Psoas muscle (tissue), 8 donors: ENCODE measurements around the gene YWHAB. TPM values are rescaled to one million over a fixed set of nuclear protein-coding genes. Genes with fewer than 3 reads are reported as not detected.
A peak's percentile ranks its signal among the peaks of the same experiment; 100 is the strongest.

Source experiments
- ATAC-seq, 4 donors: fragments of 200-7000 bp; cut with Tn5 transposase; one replicate each; pipeline ENCODE4 v1.9.1; 2020; ENCODE audit warnings: moderate library complexity in 3 of 4, mild to moderate bottlenecking in 2 of 4
- DNase-seq, 2 donors: peaks; one replicate each; pipeline ENCODE4 v3.0.0-alpha.2; 2020
- H3K27ac ChIP-seq: fragments of 200-600 bp; one replicate; pipeline ENCODE4 v1.8.0; 2022
- H3K27me3 ChIP-seq, 3 donors: fragments of 200-600 bp in 1 of 3; one replicate each; pipeline versions ENCODE4 v1.6.1 to v1.8.0; 2013 to 2022; ENCODE audit warnings: low read length in 2 of 3, mild to moderate bottlenecking in 2 of 3, moderate library complexity in 1 of 3; ENCODE audit not compliant: insufficient read depth in 3 of 3
- H3K36me3 ChIP-seq, 2 donors: fragments of 200-600 bp in 1 of 2; one replicate each; pipeline versions ENCODE4 v1.6.1 to v1.8.0; 2013 to 2022; ENCODE audit warnings: low read depth in 1 of 2, mild to moderate bottlenecking in 1 of 2, moderate library complexity in 1 of 2; ENCODE audit not compliant: insufficient read depth in 1 of 2
- H3K4me1 ChIP-seq: fragments of 200-600 bp; one replicate; pipeline ENCODE4 v1.8.0; 2022
- H3K4me3 ChIP-seq: fragments of 200-600 bp; one replicate; pipeline ENCODE4 v1.8.0; 2022; ENCODE audit warnings: mild to moderate bottlenecking
- H3K9me3 ChIP-seq: fragments of 200-600 bp; one replicate; pipeline ENCODE4 v1.8.0; 2022
- CTCF ChIP-seq: fragments of 200-600 bp; IDR thresholded peaks from one replicate; pipeline ENCODE4 v1.8.0; 2022; ENCODE audit warnings: antibody characterized with exemption
- WGBS, 3 donors: extraction: QIAGEN DNeasy Blood & Tissue Kit; methylation state at CpG; one replicate each; pipeline versions ENCODE4 v1.1.6 to v1.1.7; 2013; 5-methylcytosine and 5-hydroxymethylcytosine counted together
- intact Hi-C, 2 donors: fragments of 100-400 bp; cut with DNase I; formaldehyde crosslinking; loops; one replicate each; pipeline versions ENCODE4 v1.11.0 to v1.14.2; 2022
- polyA plus RNA-seq, 3 donors: library from polyadenylated mRNA; stranded (reverse); fragments of 200-250 nt; gene quantifications; one replicate each; pipeline ENCODE4 v1.2.3, GENCODE V29; 2013
- total RNA-seq, 4 donors: library from RNA; stranded (reverse); fragmentation: NEBNext Ultra II Directional in 2 of 4; extraction: Animal tissue kit (Norgen Biotek cat#: 25700) in 2 of 4; gene quantifications; one replicate each; pipeline versions ENCODE4 v1.2.1 to v1.2.4, GENCODE V29; 2021 to 2023
- donor health status: healthy with polysubstance abuse.
- donor health status: DM: no; HTN: no; CAD: no; lungs with moderate emphysema.
- donor health status: Bipolar disorder and iron deficiency.
- donor health status: healthy.
- donor health status: DM: yes; HTN: yes; CAD: no.
- donor health status: DM: no; HTN: no; CAD: no.
- donor health status: DM: no; HTN: no; CAD: no.
- donor health status: DM: yes; HTN: yes; CAD: no.

Gene YWHAB
- total and polyA plus RNA-seq, 7 donors = 44.2 to 109 (median 87.5) TPM

DNA sequence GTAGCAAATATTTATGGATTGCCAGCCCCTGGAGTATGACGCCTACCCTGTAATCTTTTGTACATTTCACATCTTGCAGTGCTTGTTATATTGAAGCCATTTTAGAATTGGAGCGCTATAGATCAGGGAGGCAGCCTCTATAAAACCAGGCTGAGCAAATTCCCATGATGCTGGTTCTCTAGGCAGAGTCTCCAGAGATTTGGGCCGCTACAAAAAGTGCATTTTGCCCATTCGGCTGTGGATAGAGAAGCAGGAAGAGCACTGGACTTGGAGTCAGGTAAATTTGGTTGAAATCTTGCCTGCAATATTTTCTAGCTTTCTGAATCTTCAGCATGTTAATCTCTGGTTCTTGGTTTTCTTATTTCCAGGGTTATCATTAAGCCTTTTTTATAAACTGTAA is 2.0 kb downstream of the YWHAB start:
- intact Hi-C loops = loop anchor here in 1 of 2 donors (5.0 to 10.0 kb wide), 2 partner anchors 75 to 673 kb away; partner anchors contain the start of genes OSER1 and TOMM34
- H3K36me3 ChIP-seq = peaks cover 0 to 17% of the 10 kb centered on the region in 2 donors
- H3K4me3 ChIP-seq = peak overlapping the region; percentile 83
- no peak for TF ChIP-seq CTCF
- DNase-seq = no peak
- H3K4me1 ChIP-seq = peaks cover 41% of the 10 kb centered on the region
- no peaks in the 10 kb centered on the region for H3K9me3 ChIP-seq
- no peak for ATAC-seq
- 42 to 58% (median 52%) methylated on average over 4 of the region's 4 CpGs for WGBS, 3 donors
- no peaks in the 10 kb centered on the region for H3K27me3 ChIP-seq
- no peak overlapping the region for H3K27ac ChIP-seq

DNA sequence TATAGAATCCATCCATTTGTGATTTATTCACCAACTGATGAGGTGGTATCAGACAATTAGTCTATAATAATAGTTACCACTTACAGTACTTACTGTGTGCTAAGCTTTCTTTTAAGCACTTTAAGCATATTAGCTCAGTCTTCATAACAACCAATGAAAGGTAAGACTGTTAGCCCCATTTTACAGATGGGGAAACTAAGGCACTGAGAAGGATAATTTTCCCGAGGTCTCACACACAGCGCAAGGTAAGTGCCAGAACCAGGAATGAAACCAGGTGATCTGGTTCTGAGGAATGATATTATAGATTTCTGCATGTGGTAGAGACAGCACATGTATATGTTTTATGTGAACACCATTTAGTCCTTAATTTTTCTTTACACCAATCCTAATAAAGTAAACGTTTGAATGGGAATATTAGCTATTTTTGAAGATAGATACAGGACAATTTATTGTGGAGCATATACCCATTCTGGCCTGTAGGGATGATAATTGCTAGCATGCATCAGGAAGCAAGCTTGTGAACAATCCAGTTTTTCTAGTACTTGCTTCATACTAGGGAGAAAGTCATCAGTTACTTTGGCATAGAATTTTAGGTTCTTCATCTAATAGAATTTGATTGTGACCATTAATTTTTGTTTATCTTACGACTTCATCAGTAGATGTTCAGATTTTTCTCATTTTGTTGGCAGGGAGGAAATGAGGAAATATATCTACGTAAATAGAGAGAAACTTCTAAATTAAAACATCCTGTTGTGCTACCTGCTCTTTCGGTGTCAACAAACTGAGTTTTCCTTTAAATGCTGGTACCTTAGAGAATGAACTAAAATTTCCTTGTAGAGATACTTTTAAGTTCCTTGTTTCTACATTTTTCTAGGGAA is 3.0 kb downstream of the YWHAB start:
- peak overlapping the region; percentile 83 for H3K4me3 ChIP-seq
- no peaks in the 10 kb centered on the region for H3K27me3 ChIP-seq
- H3K27ac ChIP-seq = no peak overlapping the region
- DNase-seq = no peak
- WGBS, 3 donors = 68 to 73% (median 70%) methylated on average over 6 of the region's 6 CpGs
- peak; percentile 11 for TF ChIP-seq CTCF
- intact Hi-C loops = loop anchor here in 1 of 2 donors (5.0 to 10.0 kb wide), 2 partner anchors 74 to 674 kb away; partner anchors contain the start of genes OSER1 and TOMM34
- ATAC-seq = no peak
- peaks cover 0 to 17% of the 10 kb centered on the region in 2 donors for H3K36me3 ChIP-seq
- no peaks in the 10 kb centered on the region for H3K9me3 ChIP-seq
- peaks cover 41% of the 10 kb centered on the region for H3K4me1 ChIP-seq

DNA sequence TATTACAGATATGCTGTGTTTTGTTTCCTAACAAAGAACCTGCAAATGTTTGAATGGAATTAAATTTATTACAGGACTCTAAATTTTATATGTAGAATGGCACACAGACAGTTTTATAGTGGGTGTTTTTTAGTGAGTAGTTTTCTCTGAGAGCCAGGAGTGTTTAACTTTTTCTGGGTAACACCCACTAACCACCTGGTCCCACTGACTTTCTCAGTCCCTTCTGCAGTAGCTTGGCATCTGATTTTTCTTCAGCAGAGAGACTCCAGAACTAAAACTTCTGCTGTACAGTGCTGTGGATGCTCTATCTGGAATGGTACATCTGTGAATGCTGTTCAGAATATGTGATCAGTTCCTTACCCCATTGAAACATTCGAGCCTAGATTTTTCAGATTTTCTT is 6.3 kb downstream of the YWHAB start:
- Histone ChIP-seq H3K4me1 (peaks cover 47% of the 10 kb centered on the region), H3K27me3 (no peaks in the 10 kb centered on the region), H3K27ac (no peak overlapping the region), H3K9me3 (no peaks in the 10 kb centered on the region), H3K36me3 (peaks cover 0 to 17% of the 10 kb centered on the region in 2 donors), H3K4me3 (no peak overlapping the region)
- ATAC-seq (no peak), DNase-seq (no peak)
- WGBS, 3 donors = 78 to 94% (median 83%) methylated on average over 1 of the region's 1 CpG
- intact Hi-C loops = no loop called here
- no peak for TF ChIP-seq CTCF

DNA sequence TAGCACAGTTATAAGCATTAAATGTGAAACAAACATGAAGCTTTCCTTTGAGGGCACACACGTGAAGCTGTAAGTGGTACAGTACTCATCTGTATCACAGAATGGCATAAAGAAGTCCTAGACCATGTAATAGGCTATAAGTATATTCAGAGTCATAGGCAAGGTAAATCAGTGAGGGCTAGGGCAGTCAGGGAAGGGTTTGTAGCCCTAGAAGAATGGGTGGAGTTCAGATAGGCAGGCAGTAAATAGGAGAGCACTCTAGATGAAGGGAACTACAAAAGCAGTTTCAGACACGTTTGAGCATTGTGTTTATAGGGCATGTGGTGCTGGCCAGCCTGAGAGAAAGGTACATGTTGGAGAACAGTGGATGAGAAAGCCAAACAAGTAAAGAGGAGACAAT is 9.5 kb downstream of the YWHAB start:
- ATAC-seq (no peak), DNase-seq (no peak)
- TF ChIP-seq CTCF = no peak
- Histone ChIP-seq H3K27ac (no peak overlapping the region), H3K27me3 (no peaks in the 10 kb centered on the region), H3K4me3 (no peak overlapping the region), H3K9me3 (no peaks in the 10 kb centered on the region), H3K36me3 (peaks cover 0 to 2% of the 10 kb centered on the region in 2 donors), H3K4me1 (peaks cover 23% of the 10 kb centered on the region)
- intact Hi-C loops = no loop called here
- 64 to 77% (median 73%) methylated on average over 2 of the region's 2 CpGs for WGBS, 3 donors
